WTC11 (cell line): ENCODE results near the gene PDSS1. TPM values are rescaled to one million over a fixed set of nuclear protein-coding genes. Genes with fewer than 3 reads are reported as not detected.

Experiments used
- ATAC-seq: fragments of 200-7000 bp; cut with Tn5 transposase; 2 replicates; pipeline ENCODE4 v1.10.0; 2021; ENCODE audit warnings: mild to moderate bottlenecking, moderate library complexity
- CTCF ChIA-PET: fragments of 300-600 bp; sonication (Branson Sonifier 250); formaldehyde crosslinking; loops from one replicate; lab custom pipeline; 2021; ENCODE audit warnings: antibody characterized with exemption; lab: Charles Lee
- POLR2A ChIA-PET: fragments of 350-600 bp; sonication (Branson Sonifier 250); formaldehyde crosslinking; loops from one replicate; lab custom pipeline; 2021; ENCODE audit warnings: antibody characterized with exemption; lab: Charles Lee
- DNase-seq: peaks from one replicate; pipeline ENCODE4 v3.0.0; 2021; ENCODE audit warnings: low spot score
- H3K27ac Mint-ChIP-seq: 2 replicates; pipeline ENCODE4 v1.8.0; 2021; ENCODE audit warnings: mixed read lengths
- H3K27me3 Mint-ChIP-seq: 2 replicates; pipeline ENCODE4 v1.8.0; 2021; ENCODE audit warnings: low read depth, mild to moderate bottlenecking, moderate library complexity, mixed read lengths
- H3K36me3 Mint-ChIP-seq: 2 replicates; pipeline ENCODE4 v1.8.0; 2021; ENCODE audit warnings: mixed read lengths
- H3K4me1 Mint-ChIP-seq: 2 replicates; pipeline ENCODE4 v1.8.0; 2022; ENCODE audit warnings: mixed read lengths
- H3K4me3 Mint-ChIP-seq: 2 replicates; pipeline ENCODE4 v1.8.0; 2021; ENCODE audit warnings: mild to moderate bottlenecking, moderate library complexity, mixed read lengths
- H3K9me3 Mint-ChIP-seq: 2 replicates; pipeline ENCODE4 v1.8.0; 2021; ENCODE audit warnings: mixed read lengths
- AFF4 ChIP-seq: sonication (generic); formaldehyde crosslinking; IDR thresholded peaks from 2 replicates; pipeline ENCODE4 v1.8.1; 2023; ENCODE audit warnings: mild to moderate bottlenecking, missing genetic modification reagents, borderline replicate concordance
- AR ChIP-seq: fragments of 250-450 bp; sonication (Bioruptor Pico); IDR thresholded peaks from 2 replicates; pipeline ENCODE4 v1.9.0; 2021; ENCODE audit warnings: mild to moderate bottlenecking
- ATF6 ChIP-seq: sonication (generic); formaldehyde crosslinking; IDR thresholded peaks from 2 replicates; pipeline ENCODE4 v1.8.1; 2023; ENCODE audit warnings: mild to moderate bottlenecking, missing genetic modification reagents
- CDX4 ChIP-seq: fragments of 250-450 bp; sonication (Bioruptor Pico); IDR thresholded peaks from 2 replicates; pipeline ENCODE4 v1.9.0; 2021; ENCODE audit warnings: moderate library complexity, mild to moderate bottlenecking, inconsistent platforms, borderline replicate concordance
- CREB1 ChIP-seq: sonication (generic); formaldehyde crosslinking; IDR thresholded peaks from 2 replicates; pipeline ENCODE4 v1.8.0; 2023; ENCODE audit warnings: mild to moderate bottlenecking, missing genetic modification reagents
- CREM ChIP-seq: sonication (generic); formaldehyde crosslinking; IDR thresholded peaks from 2 replicates; pipeline ENCODE4 v1.8.1; 2022; ENCODE audit warnings: mild to moderate bottlenecking, missing genetic modification reagents, moderate library complexity
- GRHL2 ChIP-seq: fragments of 250-450 bp; sonication (Bioruptor Pico); IDR thresholded peaks from 2 replicates; pipeline ENCODE4 v1.8.0; 2022; ENCODE audit warnings: mild to moderate bottlenecking, moderate library complexity; ENCODE audit not compliant: insufficient replicate concordance, severe bottlenecking
- IRF2 ChIP-seq: sonication (generic); formaldehyde crosslinking; IDR thresholded peaks from 2 replicates; pipeline ENCODE4 v1.8.0; 2022; ENCODE audit warnings: low read depth, missing genetic modification reagents, borderline replicate concordance
- KAT7 ChIP-seq: sonication (generic); formaldehyde crosslinking; IDR thresholded peaks from 2 replicates; pipeline ENCODE4 v1.8.1; 2023; ENCODE audit warnings: missing genetic modification reagents, mild to moderate bottlenecking, borderline replicate concordance
- NFE2L1 ChIP-seq: sonication (generic); formaldehyde crosslinking; IDR thresholded peaks from 2 replicates; pipeline ENCODE4 v1.8.1; 2023; ENCODE audit warnings: missing genetic modification reagents
- NR1H2 ChIP-seq: sonication (generic); formaldehyde crosslinking; IDR thresholded peaks from 2 replicates; pipeline ENCODE4 v1.9.0; 2021; ENCODE audit warnings: mild to moderate bottlenecking, moderate library complexity, missing genetic modification reagents
- TEAD4 ChIP-seq: sonication (generic); formaldehyde crosslinking; IDR thresholded peaks from 2 replicates; pipeline ENCODE4 v1.8.0; 2022; ENCODE audit warnings: mild to moderate bottlenecking, missing genetic modification reagents
- USF1 ChIP-seq: sonication (generic); formaldehyde crosslinking; IDR thresholded peaks from 2 replicates; pipeline ENCODE4 v1.8.0; 2022; ENCODE audit warnings: mild to moderate bottlenecking, missing genetic modification reagents
- ZNF512 ChIP-seq: sonication (generic); formaldehyde crosslinking; IDR thresholded peaks from 2 replicates; pipeline ENCODE4 v1.8.1; 2022; ENCODE audit warnings: missing genetic modification reagents, borderline replicate concordance
- ZNF532 ChIP-seq: fragments of 250-450 bp; sonication (Bioruptor Pico); IDR thresholded peaks from 2 replicates; pipeline ENCODE4 v1.9.0; 2021; ENCODE audit warnings: mild to moderate bottlenecking, borderline replicate concordance
- total RNA-seq: library from RNA; stranded (reverse); gene quantifications from 3 replicates; pipeline ENCODE4 v1.2.3, GENCODE V29; 2021

Gene PDSS1
- total RNA-seq, 1 experiment from 2014 or later, result 13.6 TPM

- TF ChIP-seq ZNF532 (no peak), NR1H2 (CRISPR knock-in tag) (no peak), NFE2L1 (CRISPR knock-in tag) (no peak), IRF2 (CRISPR knock-in tag) (no peak), CDX4 (no peak), ATF6 (CRISPR knock-in tag) (no peak), GRHL2 (CRISPR knock-in tag) (no peak), AFF4 (no peak), CREB1 (CRISPR knock-in tag) (no peak)
Observed at GRCh38 chr10:26776258-26776657, 78.8 kb downstream of the PDSS1 start (continued).

- ATAC-seq, result no peak
- H3K27ac Mint-ChIP-seq, result peak overlapping the region; percentile 52
- CTCF ChIA-PET, result no interaction called here
- TF ChIP-seq ZNF532, result no peak
- no peak for TF ChIP-seq CREM (CRISPR knock-in tag)
- no peak for TF ChIP-seq KAT7 (CRISPR knock-in tag)
- TF ChIP-seq AR (CRISPR knock-in tag), result no peak
- TF ChIP-seq TEAD4 (CRISPR knock-in tag), result no peak
- no peak for TF ChIP-seq ZNF512 (CRISPR knock-in tag)
- no peak for TF ChIP-seq USF1 (CRISPR knock-in tag)
- TF ChIP-seq IRF2 (CRISPR knock-in tag), result no peak
Observed at GRCh38 chr10:26777686-26778085, 80.2 kb downstream of the PDSS1 start.

More at GRCh38 chr10:26777686-26778085, 80.2 kb downstream of the PDSS1 start:
- POLR2A ChIA-PET, result no interaction called here
- no peak for DNase-seq
- Mint-ChIP-seq H3K4me1 (peaks cover 39% of the 10 kb centered on the region), H3K36me3 (no peaks in the 10 kb centered on the region; the same call in 1 of the 2 replicates), H3K27me3 (no peaks in the 10 kb centered on the region), H3K4me3 (no peak overlapping the region), H3K9me3 (peaks cover 7% of the 10 kb centered on the region)
